K562 (cell line): Measurements from ENCODE around the gene HCST. TPM values are rescaled to one million over a fixed set of nuclear protein-coding genes. Genes with fewer than 3 reads are reported as not detected.

ENCODE experiments used
- ELF1 ChIP-seq: fragments of 200-800 bp; sonication (Bioruptor generic); IDR thresholded peaks from 2 replicates; pipeline ENCODE4 v1.6.1; 2016; ENCODE audit warnings: missing genetic modification characterization, missing compliant biosample characterization
- ELK3 ChIP-seq: fragments of 450-650 bp; formaldehyde crosslinking; IDR thresholded peaks from 2 replicates; pipeline ENCODE4 v1.4.0; 2020; ENCODE audit warnings: mild to moderate bottlenecking
- FIP1L1 ChIP-seq: fragments of 200-400 bp; formaldehyde crosslinking; IDR thresholded peaks from 2 replicates; pipeline ENCODE4 v1.6.1; 2018; ENCODE audit warnings: mild to moderate bottlenecking, low read depth, low read length; ENCODE audit not compliant: poor library complexity, severe bottlenecking
- HNRNPL ChIP-seq: fragments of 200-400 bp; formaldehyde crosslinking; IDR thresholded peaks from 2 replicates; pipeline ENCODE4 v1.6.1; 2017; ENCODE audit warnings: low read depth, mild to moderate bottlenecking, low read length
- KLF6 ChIP-seq: fragments of 250-450 bp; sonication (Bioruptor Pico); IDR thresholded peaks from 2 replicates; pipeline ENCODE4 v1.4.0; 2020; ENCODE audit warnings: mild to moderate bottlenecking, moderate library complexity, borderline replicate concordance
- MEIS2 ChIP-seq: fragments of 450-650 bp; IDR thresholded peaks from 2 replicates; pipeline ENCODE4 v1.6.1; 2014; ENCODE audit warnings: mild to moderate bottlenecking; ENCODE audit not compliant: partially characterized antibody
- NCOA4 ChIP-seq: fragments of 450-650 bp; IDR thresholded peaks from 2 replicates; pipeline ENCODE4 v1.6.1; 2018; ENCODE audit warnings: mild to moderate bottlenecking; ENCODE audit not compliant: partially characterized antibody
- NRF1 ChIP-seq, 2 experiments: fragments of 450-650 bp; IDR thresholded peaks in 1 of 2; conservative IDR thresholded peaks in 1 of 2; 2 replicates each; pipeline ENCODE4 v1.6.1; 2014; ENCODE audit warnings: mild to moderate bottlenecking in 2 of 2
- PHF21A ChIP-seq: fragments of 450-650 bp; IDR thresholded peaks from 2 replicates; pipeline ENCODE4 v1.6.1; 2017; ENCODE audit warnings: low read depth, borderline replicate concordance
- PHF8 ChIP-seq: fragments of 200-600 bp; sonication (generic); IDR thresholded peaks from 2 replicates; pipeline ENCODE4 v1.6.1; 2012; ENCODE audit warnings: mixed run types, mild to moderate bottlenecking, inconsistent platforms, low read length, moderate library complexity, borderline replicate concordance
- SMARCA5 ChIP-seq: fragments of 450-650 bp; IDR thresholded peaks from 2 replicates; pipeline ENCODE4 v1.6.1; 2016
- SP1 ChIP-seq: sonication (generic); formaldehyde crosslinking; IDR thresholded peaks from 2 replicates; pipeline ENCODE4 v1.8.1; 2022; ENCODE audit warnings: mild to moderate bottlenecking, missing genetic modification reagents
- SRSF7 ChIP-seq: fragments of 200-400 bp; formaldehyde crosslinking; optimal IDR thresholded peaks from 2 replicates; pipeline ENCODE3; 2017; ENCODE audit warnings: mild to moderate bottlenecking, low read depth, low read length
- TEAD1 ChIP-seq, 2 experiments: fragments of 450-650 bp in 1 of 2; sonication (generic) in 1 of 2; formaldehyde crosslinking; IDR thresholded peaks; 2 replicates each; pipeline versions ENCODE4 v1.4.0 to v1.8.0; 2020 to 2022; ENCODE audit warnings: mild to moderate bottlenecking in 2 of 2, missing genetic modification reagents in 1 of 2
- ZBTB40 ChIP-seq, 2 experiments: fragments of 450-650 bp in 1 of 2; sonication (generic) in 1 of 2; formaldehyde crosslinking in 1 of 2; IDR thresholded peaks; 2 replicates each; pipeline versions ENCODE4 v1.7.1 to v1.9.0; 2016 to 2022; ENCODE audit warnings: inconsistent platforms in 1 of 2, mild to moderate bottlenecking in 1 of 2, missing genetic modification reagents in 1 of 2
- ZBTB7A ChIP-seq: IDR thresholded peaks from 2 replicates; pipeline ENCODE4 v1.6.1; 2011; ENCODE audit warnings: low read depth, mild to moderate bottlenecking, low read length, moderate library complexity, borderline replicate concordance; ENCODE audit not compliant: control insufficient read depth
- ZNF12 ChIP-seq: sonication (generic); formaldehyde crosslinking; IDR thresholded peaks from 2 replicates; pipeline ENCODE4 v1.4.0; 2020; ENCODE audit warnings: mild to moderate bottlenecking, missing genetic modification reagents
- ZNF830 ChIP-seq: fragments of 250-450 bp; sonication (Bioruptor Pico); IDR thresholded peaks from 2 replicates; pipeline ENCODE4 v1.5.0; 2021; ENCODE audit warnings: mild to moderate bottlenecking
- polyA plus RNA-seq, 8 experiments: library from polyadenylated mRNA; depleted of rRNA in 4 of 8; stranded (reverse) in 5 of 8; unstranded in 3 of 8; fragments of >200 nt; fragmentation: Nextera tagmentation in 2 of 8; fragmentation: Illumina TruSeq in 1 of 8; extraction: Ambion mirVana in 2 of 8; extraction: Trizol in 1 of 8; gene quantifications; 2 replicates each; pipeline versions ENCODE4 v1.2.1 to v1.2.3, GENCODE V29; 2011 to 2014; ENCODE audit warnings: inconsistent platforms in 1 of 8, missing spikeins in 1 of 8
- total RNA-seq, 7 experiments: library from RNA; depleted of rRNA in 6 of 7; stranded (reverse); fragments of >200 nt in 6 of 7; fragmentation: Illumina TruSeq in 2 of 7; extraction: Trizol in 2 of 7; gene quantifications; 2 replicates each; pipeline versions ENCODE4 v1.2.1 to v1.2.3, GENCODE V29; 2011 to 2021; ENCODE audit warnings: low replicate concordance in 1 of 7

Gene HCST
- total and polyA plus RNA-seq, 9 of the 15 experiments (the other 6 are each of a cell fraction or from before 2014, with no cell fraction given): 0.29 to 1.9 (median 0.95) TPM; not detected in 2

DNA sequence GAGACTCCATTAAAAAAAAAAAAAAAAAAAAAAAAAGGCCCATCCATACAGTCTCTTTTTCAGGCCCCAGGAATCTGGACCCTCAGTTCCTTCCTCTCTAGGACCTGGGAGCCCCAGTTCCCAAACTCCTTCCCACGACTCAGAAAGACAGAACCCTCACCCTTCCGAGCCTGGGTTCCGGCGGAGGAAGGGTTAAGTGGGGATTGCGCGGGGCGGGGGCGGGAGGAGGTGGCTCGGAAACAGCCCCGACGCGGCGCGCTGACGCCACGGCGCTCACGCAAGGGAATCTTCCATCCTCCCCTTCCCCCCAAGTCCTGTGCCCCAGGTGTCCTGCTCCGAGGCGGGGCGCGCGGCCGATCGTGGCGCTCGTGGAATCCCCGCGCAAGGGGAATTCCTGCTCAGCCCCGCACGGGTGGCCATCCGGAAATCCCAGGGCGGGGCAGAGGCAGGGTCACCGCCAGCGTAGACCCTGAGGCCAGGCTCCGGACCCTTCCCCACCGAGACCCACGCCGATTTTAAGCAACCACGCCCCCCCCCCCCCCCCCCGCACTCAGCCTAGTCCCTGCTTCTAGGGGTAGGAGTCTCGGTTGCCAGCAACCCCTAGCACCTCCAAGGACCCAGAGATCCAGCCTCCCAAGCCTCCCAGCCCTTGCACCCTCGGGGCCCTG lies 2.6 kb upstream of the HCST start (continued):
- peak; percentile 72 to 77 for TF ChIP-seq NRF1 (conservative IDR thresholded peaks at IDR 0.05 in 1 of 2, IDR thresholded peaks at IDR 0.05 in 1 of 2)
- no peak for TF ChIP-seq SMARCA5
- TF ChIP-seq ZNF12 (CRISPR knock-in tag): no peak
- TF ChIP-seq ZNF830 (CRISPR knock-in tag): no peak
- TF ChIP-seq SRSF7: no peak
- peak; percentile 20; the same call in 1 of the 2 replicates for TF ChIP-seq PHF8
- TF ChIP-seq TEAD1 (CRISPR knock-in tag; IDR thresholded peaks at IDR 0.05): 0 out of 4 replicates have a peak, but pooled peaks have one; percentile 12 to 54
- no peak for TF ChIP-seq MEIS2
- peak; percentile 37 for TF ChIP-seq FIP1L1
- TF ChIP-seq SP1 (CRISPR knock-in tag): no peak; the same call in none of the 2 replicates
- no peak for TF ChIP-seq NCOA4
- TF ChIP-seq ZBTB7A: peak; percentile 36; the same call in 1 of the 2 replicates
- TF ChIP-seq KLF6: no peak
- no peak for TF ChIP-seq ELK3 (CRISPR knock-in tag)
- TF ChIP-seq ELF1 (tag): no peak
- no peak for TF ChIP-seq HNRNPL
- TF ChIP-seq PHF21A: 0 out of 2 replicates have a peak, but pooled peaks have one; percentile 46
- peak; percentile 43; the same call in 1 of the 2 replicates for TF ChIP-seq ZBTB40 (IDR thresholded peaks at IDR 0.05)
- no peak for TF ChIP-seq ZBTB40 (CRISPR knock-in tag; IDR thresholded peaks at IDR 0.05)
